ENCODE measurements around the gene CMTM5.
"Not testable (repeated sequence)": the region's sequence is repeated elsewhere in the genome, so short reads cannot be mapped to it uniquely, and the experiment has no call there.

- not testable (repeated sequence) for TF ChIP-seq EP300, POLR2A, POLR2AphosphoS5 (IDR thresholded peaks at IDR 0.05)
- TF ChIP-seq, protein P1, sequence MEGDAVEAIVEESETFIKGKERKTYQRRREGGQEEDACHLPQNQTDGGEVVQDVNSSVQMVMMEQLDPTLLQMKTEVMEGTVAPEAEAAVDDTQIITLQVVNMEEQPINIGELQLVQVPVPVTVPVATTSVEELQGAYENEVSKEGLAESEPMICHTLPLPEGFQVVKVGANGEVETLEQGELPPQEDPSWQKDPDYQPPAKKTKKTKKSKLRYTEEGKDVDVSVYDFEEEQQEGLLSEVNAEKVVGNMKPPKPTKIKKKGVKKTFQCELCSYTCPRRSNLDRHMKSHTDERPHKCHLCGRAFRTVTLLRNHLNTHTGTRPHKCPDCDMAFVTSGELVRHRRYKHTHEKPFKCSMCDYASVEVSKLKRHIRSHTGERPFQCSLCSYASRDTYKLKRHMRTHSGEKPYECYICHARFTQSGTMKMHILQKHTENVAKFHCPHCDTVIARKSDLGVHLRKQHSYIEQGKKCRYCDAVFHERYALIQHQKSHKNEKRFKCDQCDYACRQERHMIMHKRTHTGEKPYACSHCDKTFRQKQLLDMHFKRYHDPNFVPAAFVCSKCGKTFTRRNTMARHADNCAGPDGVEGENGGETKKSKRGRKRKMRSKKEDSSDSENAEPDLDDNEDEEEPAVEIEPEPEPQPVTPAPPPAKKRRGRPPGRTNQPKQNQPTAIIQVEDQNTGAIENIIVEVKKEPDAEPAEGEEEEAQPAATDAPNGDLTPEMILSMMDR (IDR thresholded peaks at IDR 0.05), result not testable (repeated sequence)
Measured at GRCh38 chr14:23386266-23386657, 9.4 kb downstream of the CMTM5 start.
